Fibroblast of mammary gland (primary cell): ENCODE results near the gene CERS6.

Experiments used
- DNase-seq: peaks from one replicate; pipeline ENCODE4 v3.0.0-alpha.2; 2010; ENCODE audit warnings: low read depth
- H3K4me3 ChIP-seq: 2 replicates; pipeline ENCODE4 v1.5.1; 2011; ENCODE audit warnings: low read depth, mild to moderate bottlenecking, low read length, moderate library complexity; ENCODE audit not compliant: control insufficient read depth
- TF ChIP-seq, protein P1 (sequence below): conservative IDR thresholded peaks from 2 replicates; pipeline ENCODE4 v1.5.1; 2011; ENCODE audit warnings: low read depth, low read length, inconsistent platforms; ENCODE audit not compliant: control insufficient read depth, insufficient read depth

CERS6 gene

DNA sequence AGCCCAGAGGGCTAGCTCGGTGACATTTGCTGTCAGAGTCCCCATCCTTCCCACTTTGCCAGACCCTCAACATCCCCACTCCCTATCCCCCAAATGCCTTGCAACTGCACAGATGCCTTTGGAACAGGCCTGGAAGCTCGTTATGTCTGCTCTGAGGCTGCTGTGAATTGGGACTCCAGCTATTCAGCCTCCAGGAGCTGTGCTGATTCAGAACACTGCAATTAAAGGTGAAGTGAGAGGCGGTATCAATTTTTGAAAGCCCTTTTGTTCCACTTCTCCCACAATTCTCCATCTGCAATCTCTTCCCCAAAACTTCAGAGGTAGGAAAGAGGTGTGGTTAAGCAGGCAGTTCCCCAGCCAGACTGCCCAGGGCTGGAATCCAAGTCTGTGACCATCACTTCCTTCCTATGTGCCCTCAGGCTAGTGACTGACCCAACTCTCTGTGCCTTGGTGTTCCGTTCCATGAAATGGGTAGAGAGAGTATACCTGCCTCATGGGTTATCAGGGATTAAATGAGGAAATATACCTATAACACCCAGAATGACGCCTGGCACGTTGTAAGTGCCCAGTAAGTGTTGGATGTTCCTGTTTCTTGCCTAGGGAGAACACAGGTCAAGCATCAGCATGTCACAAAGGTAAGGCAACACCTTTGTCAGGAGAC, 363.9 kb downstream of the CERS6 start:
- no peak overlapping the region for H3K4me3 ChIP-seq
- TF ChIP-seq, protein P1, sequence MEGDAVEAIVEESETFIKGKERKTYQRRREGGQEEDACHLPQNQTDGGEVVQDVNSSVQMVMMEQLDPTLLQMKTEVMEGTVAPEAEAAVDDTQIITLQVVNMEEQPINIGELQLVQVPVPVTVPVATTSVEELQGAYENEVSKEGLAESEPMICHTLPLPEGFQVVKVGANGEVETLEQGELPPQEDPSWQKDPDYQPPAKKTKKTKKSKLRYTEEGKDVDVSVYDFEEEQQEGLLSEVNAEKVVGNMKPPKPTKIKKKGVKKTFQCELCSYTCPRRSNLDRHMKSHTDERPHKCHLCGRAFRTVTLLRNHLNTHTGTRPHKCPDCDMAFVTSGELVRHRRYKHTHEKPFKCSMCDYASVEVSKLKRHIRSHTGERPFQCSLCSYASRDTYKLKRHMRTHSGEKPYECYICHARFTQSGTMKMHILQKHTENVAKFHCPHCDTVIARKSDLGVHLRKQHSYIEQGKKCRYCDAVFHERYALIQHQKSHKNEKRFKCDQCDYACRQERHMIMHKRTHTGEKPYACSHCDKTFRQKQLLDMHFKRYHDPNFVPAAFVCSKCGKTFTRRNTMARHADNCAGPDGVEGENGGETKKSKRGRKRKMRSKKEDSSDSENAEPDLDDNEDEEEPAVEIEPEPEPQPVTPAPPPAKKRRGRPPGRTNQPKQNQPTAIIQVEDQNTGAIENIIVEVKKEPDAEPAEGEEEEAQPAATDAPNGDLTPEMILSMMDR: no peak
- no peak for DNase-seq

DNA sequence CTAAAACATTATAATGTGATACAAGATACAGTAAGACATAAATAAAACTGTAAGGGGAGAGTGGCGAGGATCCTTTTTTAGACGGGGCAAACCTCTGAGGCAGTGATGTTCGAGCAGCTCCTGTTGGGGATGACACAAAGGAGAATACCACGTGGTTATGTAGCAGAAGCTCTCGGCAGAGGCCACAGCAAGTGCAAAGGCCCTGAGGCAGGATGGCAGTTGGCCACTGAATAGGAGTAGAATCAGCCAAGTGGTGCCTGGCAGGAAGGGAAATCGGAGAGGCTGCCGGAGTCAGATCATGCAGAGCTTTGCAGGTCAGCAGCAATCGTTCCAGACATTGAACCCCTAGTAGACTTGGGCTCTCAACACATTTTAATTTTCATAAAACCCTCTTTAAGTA, 365.5 kb downstream of the CERS6 start:
- TF ChIP-seq, protein P1: no peak
- no peak overlapping the region for H3K4me3 ChIP-seq
- no peak for DNase-seq

DNA sequence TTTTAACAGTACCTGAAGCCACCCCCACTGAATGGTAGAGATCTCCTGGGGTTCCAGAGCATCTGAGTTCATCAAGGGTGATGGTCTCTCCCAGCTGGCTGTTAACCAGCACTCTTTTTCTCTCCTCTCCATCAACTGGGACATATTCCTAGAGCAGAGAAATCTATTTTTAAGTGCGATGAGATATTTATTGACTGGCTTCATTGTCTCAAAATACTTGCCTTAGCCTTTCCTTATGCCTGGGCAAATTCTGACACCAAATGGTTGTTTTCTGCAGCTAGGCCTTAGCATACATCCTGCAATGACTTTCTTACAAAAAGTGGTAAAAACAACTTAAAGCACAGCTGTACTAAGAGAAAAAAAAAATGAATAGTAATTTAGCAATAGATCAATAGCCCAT, 365.9 kb downstream of the CERS6 start:
- TF ChIP-seq, protein P1: no peak
- no peak overlapping the region for H3K4me3 ChIP-seq
- DNase-seq: no peak
